Measurements from ENCODE around the gene B3GAT2.

Gene B3GAT2

DNA sequence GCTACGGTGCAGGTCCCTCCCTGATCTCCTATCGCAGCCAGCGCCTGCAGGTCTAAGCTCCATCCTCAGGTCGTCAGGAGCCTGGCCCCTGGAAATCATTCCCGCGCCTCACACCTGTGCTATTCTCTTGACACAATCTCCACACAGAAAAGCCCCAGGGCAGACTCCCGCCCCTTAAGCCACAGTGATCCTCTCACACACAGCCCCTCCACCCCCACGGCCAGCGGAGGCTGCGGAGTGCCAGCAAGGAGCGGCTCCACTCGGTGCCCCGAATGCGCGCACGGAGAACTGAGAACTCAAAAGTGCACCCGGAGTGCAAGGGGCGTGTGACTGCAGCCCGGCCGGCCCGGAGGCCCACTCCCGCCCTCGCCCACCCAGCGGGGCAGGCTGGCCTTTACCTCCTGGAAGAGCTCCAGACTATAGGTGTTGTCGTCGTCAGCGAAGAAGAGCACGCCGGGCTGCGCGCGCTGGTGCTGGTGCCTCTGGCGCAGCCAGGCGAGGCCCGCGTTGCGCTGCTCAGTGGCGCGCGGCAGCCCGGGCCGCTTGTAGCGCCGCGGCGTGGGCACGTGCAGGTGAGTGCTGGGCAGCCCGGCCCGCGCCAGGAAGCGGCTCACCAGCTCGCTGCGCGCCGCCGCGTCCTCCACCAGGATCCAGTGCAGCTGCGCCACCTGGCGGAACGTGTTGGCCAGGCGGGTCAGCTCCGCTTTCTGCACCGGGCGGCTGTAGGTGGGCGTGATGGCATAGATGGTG lies 1.2 kb downstream of the B3GAT2 start:
- Histone ChIP-seq H3F3A (ENCODE audit: insufficient read depth, low read length) (no peaks in the 10 kb centered on the region), H3K9ac (ENCODE audit: low read length) (peak overlapping the region; percentile 18; the same call in 1 of the 2 replicates)

GRCh38 chr6:70954750-70955149 lies 2.1 kb downstream of the B3GAT2 start:
- Histone ChIP-seq H3K9me3 (replicated peaks; ENCODE audit: insufficient read depth, low read length) (no peaks in the 10 kb centered on the region), H3K4me2 (ENCODE audit: low read depth, low read length) (peak overlapping the region; percentile 68), H3K27ac (ENCODE audit: low read length) (no peak overlapping the region; the same call in 1 of the 2 replicates), H3K36me3 (replicated peaks; ENCODE audit: insufficient read depth, low read length) (no peaks in the 10 kb centered on the region), H3K9me2 (replicated peaks; ENCODE audit: insufficient read depth, low read length) (no peaks in the 10 kb centered on the region), H3K4me3 (ENCODE audit: low read length) (no peak overlapping the region; the same call in 1 of the 2 replicates), H3K4me1 (ENCODE audit: low read length) (no peaks in the 10 kb centered on the region), H3K79me2 (ENCODE audit: low read length) (no peaks in the 10 kb centered on the region), H4K20me1 (ENCODE audit: insufficient read depth, low read length) (no peaks in the 10 kb centered on the region), H3K9ac (ENCODE audit: low read length) (no peak overlapping the region), H3F3A (ENCODE audit: insufficient read depth, low read length) (no peaks in the 10 kb centered on the region), H2AFZ (ENCODE audit: low read length) (0 out of 2 replicates have a peak overlapping the region, but pooled peaks have one; percentile 41), H3K27me3 (replicated peaks; ENCODE audit: insufficient read depth, low read length) (no peaks in the 10 kb centered on the region)
- TF ChIP-seq, protein P1, sequence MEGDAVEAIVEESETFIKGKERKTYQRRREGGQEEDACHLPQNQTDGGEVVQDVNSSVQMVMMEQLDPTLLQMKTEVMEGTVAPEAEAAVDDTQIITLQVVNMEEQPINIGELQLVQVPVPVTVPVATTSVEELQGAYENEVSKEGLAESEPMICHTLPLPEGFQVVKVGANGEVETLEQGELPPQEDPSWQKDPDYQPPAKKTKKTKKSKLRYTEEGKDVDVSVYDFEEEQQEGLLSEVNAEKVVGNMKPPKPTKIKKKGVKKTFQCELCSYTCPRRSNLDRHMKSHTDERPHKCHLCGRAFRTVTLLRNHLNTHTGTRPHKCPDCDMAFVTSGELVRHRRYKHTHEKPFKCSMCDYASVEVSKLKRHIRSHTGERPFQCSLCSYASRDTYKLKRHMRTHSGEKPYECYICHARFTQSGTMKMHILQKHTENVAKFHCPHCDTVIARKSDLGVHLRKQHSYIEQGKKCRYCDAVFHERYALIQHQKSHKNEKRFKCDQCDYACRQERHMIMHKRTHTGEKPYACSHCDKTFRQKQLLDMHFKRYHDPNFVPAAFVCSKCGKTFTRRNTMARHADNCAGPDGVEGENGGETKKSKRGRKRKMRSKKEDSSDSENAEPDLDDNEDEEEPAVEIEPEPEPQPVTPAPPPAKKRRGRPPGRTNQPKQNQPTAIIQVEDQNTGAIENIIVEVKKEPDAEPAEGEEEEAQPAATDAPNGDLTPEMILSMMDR (IDR thresholded peaks at IDR 0.05; ENCODE audit: low read length) = no peak
- TF ChIP-seq EZH2 (optimal IDR thresholded peaks at IDR 0.05; ENCODE audit: low read depth, low read length) (no peak), EZH2phosphoT487 (IDR thresholded peaks at IDR 0.05; ENCODE audit: low read length) (no peak)
- DNase-seq = no peak

More for the DNA sequence above, 1.2 kb downstream of the B3GAT2 start:
- DNase-seq = peak; percentile 84
- no peaks in the 10 kb centered on the region for H3K27me3 ChIP-seq (replicated peaks; ENCODE audit: insufficient read depth, low read length)
- peak overlapping the region; percentile 74 for H3K4me3 ChIP-seq (ENCODE audit: low read length)
- H2AFZ ChIP-seq (ENCODE audit: low read length) = peak overlapping the region; percentile 96
- no peaks in the 10 kb centered on the region for H3K36me3 ChIP-seq (replicated peaks; ENCODE audit: insufficient read depth, low read length)
- no peaks in the 10 kb centered on the region for H3K9me3 ChIP-seq (replicated peaks; ENCODE audit: insufficient read depth, low read length)
- no peak overlapping the region for H3K27ac ChIP-seq (ENCODE audit: low read length)
- no peaks in the 10 kb centered on the region for H4K20me1 ChIP-seq (ENCODE audit: insufficient read depth, low read length)
- TF ChIP-seq EZH2 (optimal IDR thresholded peaks at IDR 0.05; ENCODE audit: low read depth, low read length) (no peak), EZH2phosphoT487 (IDR thresholded peaks at IDR 0.05; ENCODE audit: low read length) (no peak)
- TF ChIP-seq, protein P1 (IDR thresholded peaks at IDR 0.05; ENCODE audit: low read length) = peak; percentile 76
- peak overlapping the region; percentile 99 for H3K4me2 ChIP-seq (ENCODE audit: low read depth, low read length)
- no peaks in the 10 kb centered on the region for H3K79me2 ChIP-seq (ENCODE audit: low read length)
- no peaks in the 10 kb centered on the region for H3K9me2 ChIP-seq (replicated peaks; ENCODE audit: insufficient read depth, low read length)
- H3K4me1 ChIP-seq (ENCODE audit: low read length) = no peaks in the 10 kb centered on the region

DNA sequence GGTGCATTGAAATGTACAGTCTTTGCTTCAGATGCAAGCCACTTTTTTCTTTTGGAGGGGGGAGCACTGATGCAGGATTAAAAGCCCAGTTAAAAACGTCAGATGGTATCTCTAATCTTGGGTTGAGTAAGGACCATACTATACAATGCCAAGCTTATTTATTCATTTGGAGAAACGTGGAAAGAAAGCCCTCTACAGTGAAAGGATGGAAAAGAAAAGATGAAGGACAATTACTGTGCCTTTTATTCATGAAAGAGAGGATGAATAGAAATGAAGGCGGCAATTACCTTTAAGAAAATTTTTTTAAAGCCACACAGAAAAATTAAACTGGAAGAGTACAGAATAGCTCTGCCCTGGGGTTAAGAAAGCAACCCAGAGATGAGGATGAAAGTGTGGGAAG lies 2.7 kb downstream of the B3GAT2 start:
- Histone ChIP-seq H4K20me1 (ENCODE audit: insufficient read depth, low read length) (no peaks in the 10 kb centered on the region), H3K4me1 (ENCODE audit: low read length) (no peaks in the 10 kb centered on the region), H3K9me2 (replicated peaks; ENCODE audit: insufficient read depth, low read length) (no peaks in the 10 kb centered on the region), H2AFZ (ENCODE audit: low read length) (no peak overlapping the region), H3K9ac (ENCODE audit: low read length) (no peak overlapping the region), H3K27ac (ENCODE audit: low read length) (no peak overlapping the region; the same call in 1 of the 2 replicates), H3F3A (ENCODE audit: insufficient read depth, low read length) (no peaks in the 10 kb centered on the region), H3K36me3 (replicated peaks; ENCODE audit: insufficient read depth, low read length) (no peaks in the 10 kb centered on the region), H3K4me2 (ENCODE audit: low read depth, low read length) (peak overlapping the region; percentile 68; the same call in 1 of the 2 replicates), H3K27me3 (replicated peaks; ENCODE audit: insufficient read depth, low read length) (no peaks in the 10 kb centered on the region), H3K4me3 (ENCODE audit: low read length) (no peak overlapping the region), H3K79me2 (ENCODE audit: low read length) (no peaks in the 10 kb centered on the region), H3K9me3 (replicated peaks; ENCODE audit: insufficient read depth, low read length) (no peaks in the 10 kb centered on the region)
- DNase-seq = no peak
- TF ChIP-seq EZH2phosphoT487 (IDR thresholded peaks at IDR 0.05; ENCODE audit: low read length) = no peak
- TF ChIP-seq EZH2 (optimal IDR thresholded peaks at IDR 0.05; ENCODE audit: low read depth, low read length) = no peak
- TF ChIP-seq, protein P1 (IDR thresholded peaks at IDR 0.05; ENCODE audit: low read length) = no peak

Data from MM.1S (cell line).